Heart right ventricle (tissue), 16 donors: ENCODE measurements around the gene IFNL4. TPM values are rescaled to one million over a fixed set of nuclear protein-coding genes. Genes with fewer than 3 reads are reported as not detected.

Source experiments
- ATAC-seq, 8 donors: fragments of 200-7000 bp; cut with Tn5 transposase; one replicate each; pipeline ENCODE4 v1.9.1; 2020; ENCODE audit warnings: mild to moderate bottlenecking in 8 of 8, moderate library complexity in 8 of 8, moderate number of reproducible peaks in 1 of 8
- DNase-seq, 2 donors: peaks; one replicate each; pipeline ENCODE4 v3.0.0-alpha.2; 2020
- H3K27ac ChIP-seq, 10 donors: fragments of 200-600 bp; sonication (generic) in 2 of 10; one replicate each; pipeline versions ENCODE4 v1.5.0 to v1.8.0; 2020 to 2022; ENCODE audit warnings: mild to moderate bottlenecking in 3 of 10
- H3K27me3 ChIP-seq, 7 donors: fragments of 200-600 bp; one replicate each; pipeline ENCODE4 v1.8.0; 2021 to 2022; ENCODE audit warnings: mild to moderate bottlenecking in 2 of 7
- H3K36me3 ChIP-seq, 9 donors: fragments of 200-600 bp; sonication (generic) in 1 of 9; one replicate each; pipeline versions ENCODE4 v1.5.0 to v1.8.0; 2020 to 2022; ENCODE audit warnings: mild to moderate bottlenecking in 2 of 9
- H3K4me1 ChIP-seq, 9 donors: fragments of 200-600 bp; sonication (generic) in 1 of 9; one replicate each; pipeline versions ENCODE4 v1.5.0 to v1.8.0; 2020 to 2022; ENCODE audit warnings: mild to moderate bottlenecking in 4 of 9
- H3K4me3 ChIP-seq, 10 donors: fragments of 200-600 bp; sonication (generic) in 2 of 10; one replicate each; pipeline versions ENCODE4 v1.5.0 to v1.8.0; 2020 to 2022; ENCODE audit warnings: mild to moderate bottlenecking in 7 of 10, moderate library complexity in 2 of 10
- H3K9me3 ChIP-seq, 11 donors: fragments of 200-600 bp in 10 of 11; sonication (generic) in 2 of 11; one replicate each; pipeline versions ENCODE4 v1.5.0 to v1.8.0; 2013 to 2022; ENCODE audit warnings: mild to moderate bottlenecking in 2 of 11, control low read depth in 1 of 11, moderate library complexity in 1 of 11
- WGBS, 2 donors: extraction: QIAGEN DNeasy Blood & Tissue Kit; methylation state at CpG; one replicate each; pipeline ENCODE4 v1.1.7; 2013; ENCODE audit warnings: inconsistent platforms in 1 of 2; 5-methylcytosine and 5-hydroxymethylcytosine counted together
- intact Hi-C, 10 donors: fragments of 100-400 bp; cut with DNase I; formaldehyde crosslinking; loops; one replicate each; pipeline versions ENCODE4 v1.11.1 to v1.14.2; 2022
- long read RNA-seq, 3 donors: library from polyadenylated mRNA; unstranded; transcript quantifications; one replicate each; pipeline ENCODE4 v2.0.0, GENCODE V29; 2020 to 2021
- polyA plus RNA-seq, 2 donors: library from polyadenylated mRNA; stranded (reverse); fragments of 200-250 nt; gene quantifications; one replicate each; pipeline ENCODE4 v1.2.3, GENCODE V29; 2013
- total RNA-seq, 10 donors: library from RNA; stranded (reverse); fragmentation: NEBNext Ultra II Directional in 3 of 10; extraction: Animal tissue kit (Norgen Biotek cat#: 25700) in 3 of 10; gene quantifications; one replicate each; pipeline versions ENCODE4 v1.2.1 to v1.2.4, GENCODE V29; 2021 to 2023
- TF ChIP-seq, protein P1 (sequence below), 9 donors: fragments of 200-600 bp; sonication (generic) in 2 of 9; IDR thresholded peaks; one replicate each; pipeline versions ENCODE4 v1.5.0 to v1.8.0; 2021 to 2022; ENCODE audit warnings: antibody characterized with exemption in 9 of 9, mild to moderate bottlenecking in 5 of 9, moderate library complexity in 1 of 9
- donor health status: Arrhythmogenic right ventricular cardiomyopathy.
- donor health status: ischemic (EF 13 %, LVEDD 7.1; RV severe dilation, severe dysfunction).
- donor health status: healthy with polysubstance abuse.
- donor health status: DM: no; HTN: yes; CAD: no.
- donor health status: DM: no; HTN: no; CAD: no.
- donor health status: ischemic (EF 25% LVEDD 6.9; RV normal size, moderate dysfunction).
- donor health status: ischemic (EF 25% LVEDD 5.7; RV mildly dilated, moderate dysfunction).
- donor health status: healthy.
- donor health status: DM: yes; HTN: yes; CAD: no.
- donor health status: Ischemic cardiomyopathy.
- donor health status: ischemic (EF 35%, LVEDD 5.7; RV mildly dilated, moderate dysfunction).
- donor health status: nonischemic (EF 11% LVEDD 7.7; RV severe dilation, severe dysfunction).
- donor health status: DM: yes; HTN: yes; CAD: no.
- donor health status: PGD.
- donor health status: ischemic (EF 29% LVEDD 5.4; RV normal size, mild dysfunction).
- donor health status: nonischemic (EF 23%, LVEDD 6.1; RV moderate dilation, normal function).

The IFNL4 gene
- total RNA-seq (not detected), polyA plus RNA-seq (not detected)
- long read RNA-seq, donor 1: 0 reads
- long read RNA-seq, donor 2: 0 reads
- long read RNA-seq, donor 3: 0 reads

- H3K27me3 ChIP-seq: peaks cover 21 to 68% (median 59%) of the 10 kb centered on the region in 7 donors
- no peak within 1 kb of the TSS for H3K27ac ChIP-seq
- ATAC-seq (no peak), DNase-seq (no peak)
- 48 to 53% methylated on average over 13 of the region's 13 CpGs for WGBS, 2 donors
- peak within 1 kb of the TSS in 1 of 10 donors; percentile 7 for H3K4me3 ChIP-seq
- peaks cover 0 to 14% (median 8%) of the 10 kb centered on the region in 9 donors for H3K4me1 ChIP-seq
- no peaks in the 10 kb centered on the region for H3K36me3 ChIP-seq
- TF ChIP-seq, protein P1, sequence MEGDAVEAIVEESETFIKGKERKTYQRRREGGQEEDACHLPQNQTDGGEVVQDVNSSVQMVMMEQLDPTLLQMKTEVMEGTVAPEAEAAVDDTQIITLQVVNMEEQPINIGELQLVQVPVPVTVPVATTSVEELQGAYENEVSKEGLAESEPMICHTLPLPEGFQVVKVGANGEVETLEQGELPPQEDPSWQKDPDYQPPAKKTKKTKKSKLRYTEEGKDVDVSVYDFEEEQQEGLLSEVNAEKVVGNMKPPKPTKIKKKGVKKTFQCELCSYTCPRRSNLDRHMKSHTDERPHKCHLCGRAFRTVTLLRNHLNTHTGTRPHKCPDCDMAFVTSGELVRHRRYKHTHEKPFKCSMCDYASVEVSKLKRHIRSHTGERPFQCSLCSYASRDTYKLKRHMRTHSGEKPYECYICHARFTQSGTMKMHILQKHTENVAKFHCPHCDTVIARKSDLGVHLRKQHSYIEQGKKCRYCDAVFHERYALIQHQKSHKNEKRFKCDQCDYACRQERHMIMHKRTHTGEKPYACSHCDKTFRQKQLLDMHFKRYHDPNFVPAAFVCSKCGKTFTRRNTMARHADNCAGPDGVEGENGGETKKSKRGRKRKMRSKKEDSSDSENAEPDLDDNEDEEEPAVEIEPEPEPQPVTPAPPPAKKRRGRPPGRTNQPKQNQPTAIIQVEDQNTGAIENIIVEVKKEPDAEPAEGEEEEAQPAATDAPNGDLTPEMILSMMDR (IDR thresholded peaks at IDR 0.05): no peak
- intact Hi-C loops: no loop called here
- no peaks in the 10 kb centered on the region for H3K9me3 ChIP-seq
These were observed at the start of gene IFNL4 for GRCh38 chr19:39248806-39249205. Gene IFNL4, minus strand, starts transcription at chr19:39248856.

GRCh38 chr19:39297931-39298634, 49.4 kb upstream of the IFNL4 start:
- ATAC-seq (peak in 2 of 8 donors; percentile 57 to 75), DNase-seq (peak in 1 of 2 donors; percentile 23)
- H3K9me3 ChIP-seq: no peaks in the 10 kb centered on the region
- TF ChIP-seq, protein P1 (IDR thresholded peaks at IDR 0.05): no peak
- WGBS, 2 donors: 64 to 73% methylated on average over 17 of the region's 17 CpGs
- no peaks in the 10 kb centered on the region for H3K36me3 ChIP-seq
- no peak overlapping the region for H3K4me3 ChIP-seq
- intact Hi-C loops: no loop called here
- H3K27me3 ChIP-seq: peaks cover 0 to 73% (median 43%) of the 10 kb centered on the region in 7 donors
- H3K27ac ChIP-seq: no peak overlapping the region
- no peaks in the 10 kb centered on the region for H3K4me1 ChIP-seq

GRCh38 chr19:39296906-39297305, 48.2 kb upstream of the IFNL4 start:
- ATAC-seq (no peak), DNase-seq (no peak)
- no peaks in the 10 kb centered on the region for H3K9me3 ChIP-seq
- H3K4me1 ChIP-seq: no peaks in the 10 kb centered on the region
- H3K4me3 ChIP-seq: no peak overlapping the region
- H3K27me3 ChIP-seq: peaks cover 0 to 69% (median 38%) of the 10 kb centered on the region in 7 donors
- no peak overlapping the region for H3K27ac ChIP-seq
- intact Hi-C loops: no loop called here
- WGBS, 2 donors: 83 to 87% methylated on average over 4 of the region's 4 CpGs
- TF ChIP-seq, protein P1 (IDR thresholded peaks at IDR 0.05): no peak
- H3K36me3 ChIP-seq: no peaks in the 10 kb centered on the region

DNA sequence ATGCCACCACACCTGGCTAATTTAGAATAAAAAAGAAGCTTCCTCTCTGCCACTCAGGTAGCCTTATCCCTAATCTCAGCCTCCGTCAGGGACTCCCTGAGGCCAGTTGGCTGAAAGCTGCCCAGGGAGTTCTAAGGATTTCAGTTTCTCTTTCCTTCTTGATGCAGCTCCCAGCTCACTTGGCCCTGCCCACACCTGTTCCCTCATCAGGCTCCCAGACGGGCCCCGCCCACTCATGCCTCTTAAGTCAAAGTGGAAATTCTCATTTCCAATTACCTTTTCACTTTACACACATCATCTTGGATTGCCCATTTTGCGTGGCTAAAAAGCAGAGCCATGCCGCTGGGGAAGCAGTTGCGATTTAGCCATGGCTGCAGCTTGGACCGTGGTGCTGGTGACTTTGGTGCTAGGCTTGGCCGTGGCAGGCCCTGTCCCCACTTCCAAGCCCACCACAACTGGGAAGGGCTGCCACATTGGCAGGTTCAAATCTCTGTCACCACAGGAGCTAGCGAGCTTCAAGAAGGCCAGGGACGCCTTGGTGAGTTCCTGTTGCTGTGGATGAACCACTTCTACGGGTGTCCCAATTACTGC, 47.5 kb upstream of the IFNL4 start, which contains the start of gene IFNL1:
Gene IFNL1 (plus strand): TSS at position 353 of the 591 bp plus-strand sequence. CDS start 15 bp downstream, at position 368.
- Histone ChIP-seq H3K4me3 (no peak within 1 kb of the TSS), H3K4me1 (no peaks in the 10 kb centered on the region), H3K36me3 (no peaks in the 10 kb centered on the region), H3K27ac (no peak within 1 kb of the TSS), H3K27me3 (peaks cover 0 to 69% (median 38%) of the 10 kb centered on the region in 7 donors), H3K9me3 (no peaks in the 10 kb centered on the region)
- DNase-seq (no peak), ATAC-seq (no peak)
- intact Hi-C loops: no loop called here
- WGBS, 2 donors: 83 to 85% methylated on average over 11 of the region's 11 CpGs
- TF ChIP-seq, protein P1 (IDR thresholded peaks at IDR 0.05): no peak
